Lung (tissue), 12 donors: Measurements from ENCODE around the gene PSD. TPM values are rescaled to one million over a fixed set of nuclear protein-coding genes. Genes with fewer than 3 reads are reported as not detected.

Experiments
- ATAC-seq: fragments of 200-7000 bp; cut with Tn5 transposase; one replicate; pipeline ENCODE4 v1.9.1; 2020; ENCODE audit warnings: moderate number of reproducible peaks; ENCODE audit not compliant: insufficient read depth, low FRiP score
- DNase-seq, 3 donors: peaks; one replicate each; pipeline ENCODE4 v3.0.0-alpha.2; 2013 to 2017
- H3K27ac ChIP-seq, 2 donors: one replicate each; pipeline ENCODE4 v1.5.1; 2013; ENCODE audit warnings: mild to moderate bottlenecking in 2 of 2, moderate library complexity in 2 of 2, control low read depth in 1 of 2, inconsistent platforms in 1 of 2, low read depth in 1 of 2, low read length in 1 of 2
- H3K27me3 ChIP-seq, 3 donors: one replicate each; pipeline ENCODE4 v1.5.1; 2013; ENCODE audit warnings: low read length in 2 of 3; ENCODE audit not compliant: control insufficient read depth in 3 of 3, insufficient read depth in 3 of 3
- H3K36me3 ChIP-seq, 4 donors: one replicate each; pipeline ENCODE4 v1.5.1; 2013; ENCODE audit warnings: low read length in 4 of 4, mild to moderate bottlenecking in 1 of 4, moderate library complexity in 1 of 4; ENCODE audit not compliant: control insufficient read depth in 4 of 4, insufficient read depth in 4 of 4
- H3K4me1 ChIP-seq, 5 donors: one replicate each; pipeline ENCODE4 v1.5.1; 2013; ENCODE audit warnings: low read length in 5 of 5, mild to moderate bottlenecking in 2 of 5, moderate library complexity in 1 of 5; ENCODE audit not compliant: control insufficient read depth in 5 of 5, insufficient read depth in 5 of 5
- H3K4me3 ChIP-seq: one replicate; pipeline ENCODE4 v1.5.1; 2013; ENCODE audit warnings: mild to moderate bottlenecking, control low read depth, moderate library complexity
- H3K9ac ChIP-seq, 2 donors: one replicate each; pipeline ENCODE4 v1.5.1; 2013; ENCODE audit warnings: low read length in 2 of 2, control low read depth in 1 of 2; ENCODE audit not compliant: insufficient read depth in 1 of 2
- H3K9me3 ChIP-seq, 4 donors: one replicate each; pipeline ENCODE4 v1.5.1; 2013; ENCODE audit warnings: low read length in 3 of 4, mild to moderate bottlenecking in 1 of 4, moderate library complexity in 1 of 4; ENCODE audit not compliant: control insufficient read depth in 4 of 4, insufficient read depth in 3 of 4
- WGBS, 2 donors: extraction: QIAGEN DNeasy Blood & Tissue Kit; methylation state at CpG; one replicate each; pipeline ENCODE4 v1.1.7; 2013; 5-methylcytosine and 5-hydroxymethylcytosine counted together
- polyA plus RNA-seq, 2 donors: library from polyadenylated mRNA; stranded (reverse); fragments of 200-250 nt; gene quantifications; one replicate each; pipeline ENCODE4 v1.2.1, GENCODE V29; 2013
- total RNA-seq, 2 donors: library from RNA; depleted of rRNA in 1 of 2; stranded (reverse); fragments of >200 nt in 1 of 2; gene quantifications; one replicate each; pipeline ENCODE4 v1.2.1, GENCODE V29; 2014 to 2021
- TF ChIP-seq, protein P1 (sequence below): IDR thresholded peaks from 2 replicates; pipeline ENCODE4 v1.5.1; 2012; ENCODE audit warnings: mild to moderate bottlenecking; ENCODE audit errors: control extremely low read depth, extremely low read depth
- donor health status: control.
- donor health status: control.
- donor health status: Bipolar disorder and iron deficiency.
- donor health status: healthy.
- donor health status: DM: yes; HTN: yes; CAD: no.

PSD gene
- total and polyA plus RNA-seq, 4 donors = 1.1 to 5.3 (median 3.2) TPM

DNA sequence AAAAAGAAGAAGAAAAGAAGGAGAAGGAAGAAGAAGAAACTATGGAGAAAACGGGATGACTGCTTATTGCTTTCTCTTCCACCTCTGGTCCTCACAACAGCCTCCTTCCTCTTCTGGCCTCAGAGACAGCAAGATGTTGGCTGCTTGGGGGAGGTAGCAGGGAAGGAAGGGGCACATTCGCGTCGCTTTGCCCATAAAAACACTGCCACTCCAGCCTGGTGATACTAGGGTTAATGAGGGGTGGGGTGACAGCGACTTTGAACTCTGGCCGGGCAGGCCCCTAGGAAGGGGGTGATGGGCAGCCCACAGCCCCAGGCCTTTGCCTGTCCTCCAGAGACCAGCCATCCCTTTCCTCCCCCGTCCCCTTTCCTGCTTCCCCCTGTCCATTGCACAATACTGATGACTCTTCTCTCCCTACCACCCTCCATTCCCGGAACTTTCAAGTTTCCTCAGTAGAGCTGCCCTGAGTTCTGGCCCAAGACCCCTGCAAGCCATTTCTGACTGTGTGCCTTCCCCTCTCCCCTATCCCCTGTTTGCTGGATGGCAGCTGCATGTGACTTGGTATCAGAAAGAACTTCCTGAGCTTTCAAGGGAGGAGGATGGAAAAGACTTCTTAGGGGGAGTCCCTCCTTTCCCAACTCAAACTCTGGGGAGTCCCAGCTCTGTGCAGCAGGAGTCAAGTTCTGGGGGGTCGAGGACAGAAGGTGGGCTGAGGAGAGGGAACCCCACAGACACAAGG, 16.0 kb upstream of the PSD start:
- Histone ChIP-seq H3K36me3 (no peaks in the 10 kb centered on the region), H3K27ac (peak overlapping the region in 1 of 2 donors; percentile 59), H3K9ac (no peak overlapping the region), H3K4me1 (peaks cover 0 to 21% (median 11%) of the 10 kb centered on the region in 5 donors), H3K27me3 (no peaks in the 10 kb centered on the region), H3K4me3 (no peak overlapping the region), H3K9me3 (no peaks in the 10 kb centered on the region)
- peak in 2 of 3 donors; percentile 41 to 55 for DNase-seq
- TF ChIP-seq, protein P1, sequence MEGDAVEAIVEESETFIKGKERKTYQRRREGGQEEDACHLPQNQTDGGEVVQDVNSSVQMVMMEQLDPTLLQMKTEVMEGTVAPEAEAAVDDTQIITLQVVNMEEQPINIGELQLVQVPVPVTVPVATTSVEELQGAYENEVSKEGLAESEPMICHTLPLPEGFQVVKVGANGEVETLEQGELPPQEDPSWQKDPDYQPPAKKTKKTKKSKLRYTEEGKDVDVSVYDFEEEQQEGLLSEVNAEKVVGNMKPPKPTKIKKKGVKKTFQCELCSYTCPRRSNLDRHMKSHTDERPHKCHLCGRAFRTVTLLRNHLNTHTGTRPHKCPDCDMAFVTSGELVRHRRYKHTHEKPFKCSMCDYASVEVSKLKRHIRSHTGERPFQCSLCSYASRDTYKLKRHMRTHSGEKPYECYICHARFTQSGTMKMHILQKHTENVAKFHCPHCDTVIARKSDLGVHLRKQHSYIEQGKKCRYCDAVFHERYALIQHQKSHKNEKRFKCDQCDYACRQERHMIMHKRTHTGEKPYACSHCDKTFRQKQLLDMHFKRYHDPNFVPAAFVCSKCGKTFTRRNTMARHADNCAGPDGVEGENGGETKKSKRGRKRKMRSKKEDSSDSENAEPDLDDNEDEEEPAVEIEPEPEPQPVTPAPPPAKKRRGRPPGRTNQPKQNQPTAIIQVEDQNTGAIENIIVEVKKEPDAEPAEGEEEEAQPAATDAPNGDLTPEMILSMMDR = no peak
- WGBS, 2 donors = 20 to 29% methylated on average over 9 of the region's 9 CpGs
- ATAC-seq = peak; percentile 28

DNA sequence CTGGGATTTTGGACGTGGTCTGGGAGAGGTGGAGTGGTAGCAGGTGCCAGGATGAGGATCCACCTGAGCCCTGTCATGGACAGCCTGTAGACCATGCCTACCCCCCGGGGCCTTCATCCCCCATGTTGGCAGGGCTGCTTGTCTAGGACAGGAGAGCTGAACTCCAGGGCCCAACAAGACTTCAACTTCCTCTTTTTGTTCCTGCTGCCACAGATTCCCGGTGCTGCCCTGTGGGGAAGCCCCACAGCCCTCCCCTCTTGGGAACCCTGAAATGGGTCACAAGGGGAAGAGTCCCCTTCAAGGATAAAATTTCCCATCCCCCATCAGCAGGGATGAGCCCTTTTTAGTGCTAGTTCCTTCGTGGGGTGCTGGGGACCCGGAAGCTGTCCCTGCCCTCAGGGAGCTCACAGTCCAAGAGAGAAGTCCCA, 15.0 kb upstream of the PSD start:
- Histone ChIP-seq H3K4me3 (no peak overlapping the region), H3K9me3 (no peaks in the 10 kb centered on the region), H3K4me1 (peaks cover 0 to 21% (median 11%) of the 10 kb centered on the region in 5 donors), H3K9ac (no peak overlapping the region), H3K36me3 (no peaks in the 10 kb centered on the region), H3K27me3 (no peaks in the 10 kb centered on the region), H3K27ac (no peak overlapping the region)
- TF ChIP-seq, protein P1 = no peak
- WGBS, 2 donors = 36 to 54% methylated on average over 5 of the region's 5 CpGs
- no peak for ATAC-seq
- DNase-seq = no peak

DNA sequence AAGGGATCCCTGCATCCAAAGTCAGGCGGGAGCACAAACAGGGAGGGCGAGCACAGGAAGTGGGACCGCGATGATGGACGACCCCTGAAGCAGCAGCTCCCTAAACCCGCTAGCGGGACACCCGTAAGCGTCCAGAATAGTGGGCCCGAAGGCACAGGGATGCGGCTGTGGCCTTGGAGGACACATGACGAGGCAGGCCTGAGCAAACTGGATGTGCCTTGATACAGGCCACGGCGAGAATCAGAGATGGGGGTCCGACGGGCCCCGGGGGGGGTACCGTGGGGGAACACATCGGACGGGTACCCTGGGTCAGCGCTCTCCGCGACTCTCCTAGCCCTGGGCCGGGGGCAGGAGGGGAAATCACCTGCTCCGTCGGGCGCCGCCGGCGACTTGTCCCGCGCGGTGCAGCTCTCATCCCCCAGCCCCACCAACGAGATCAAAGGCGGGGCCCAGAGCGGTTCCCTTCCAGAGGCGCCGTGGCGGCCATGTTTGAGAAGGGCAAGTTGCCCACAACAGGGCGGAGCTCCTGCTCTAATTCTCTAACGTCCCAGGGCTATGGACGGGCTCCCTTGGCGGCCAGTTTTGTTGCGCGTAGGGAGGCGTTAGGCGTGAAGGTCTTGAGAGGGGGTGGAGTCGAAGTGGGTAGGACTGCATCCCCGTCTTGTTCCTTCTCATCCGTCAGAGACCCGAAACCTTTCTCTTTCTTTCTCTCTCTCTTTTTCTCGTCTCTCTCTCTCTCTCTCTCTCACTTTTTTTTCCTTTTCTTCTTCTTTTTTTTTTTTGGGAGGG, 13.8 kb upstream of the PSD start, which contains the start of gene CUEDC2:
TSS of gene CUEDC2 (minus strand) at position 413 of the 789 bp plus-strand sequence. CDS start 7,386 bp downstream, outside the sequence.
- Histone ChIP-seq H3K4me3 (peak within 1 kb of the TSS; percentile 51), H3K36me3 (peaks cover 0 to 3% (median 0%) of the 10 kb centered on the region in 4 donors), H3K9ac (peak within 1 kb of the TSS; percentile 85 to 92), H3K27ac (peak within 1 kb of the TSS; percentile 37 to 49), H3K4me1 (peaks cover 0 to 21% (median 11%) of the 10 kb centered on the region in 5 donors), H3K27me3 (no peaks in the 10 kb centered on the region), H3K9me3 (no peaks in the 10 kb centered on the region)
- peak; percentile 98 to 99 (median 99) for DNase-seq
- WGBS, 2 donors = 0 to 1% methylated on average over 38 to 52 of the region's 52 CpGs
- ATAC-seq = peak; percentile 93
- TF ChIP-seq, protein P1 = no peak
